Umbilical cord (tissue), 2 donors: ENCODE data around the gene NR0B1. TPM values are rescaled to one million over a fixed set of nuclear protein-coding genes. Genes with fewer than 3 reads are reported as not detected.

ENCODE experiments used
- DNase-seq: peaks from one replicate; pipeline ENCODE4 v3.0.0-alpha.2; 2015; ENCODE audit warnings: low spot score
- total RNA-seq: library from RNA; depleted of rRNA; stranded (reverse); fragments of >200 nt; gene quantifications from one replicate; pipeline ENCODE4 v1.2.3, GENCODE V29; 2014; ENCODE audit warnings: low replicate concordance; ENCODE audit not compliant: insufficient read depth

Gene NR0B1
- total RNA-seq, 1 donor from 2014 or later: not detected

- DNase-seq: no peak
These were observed 38.6 kb downstream of the NR0B1 start for GRCh38 chrX:30270639-30271038.

DNA sequence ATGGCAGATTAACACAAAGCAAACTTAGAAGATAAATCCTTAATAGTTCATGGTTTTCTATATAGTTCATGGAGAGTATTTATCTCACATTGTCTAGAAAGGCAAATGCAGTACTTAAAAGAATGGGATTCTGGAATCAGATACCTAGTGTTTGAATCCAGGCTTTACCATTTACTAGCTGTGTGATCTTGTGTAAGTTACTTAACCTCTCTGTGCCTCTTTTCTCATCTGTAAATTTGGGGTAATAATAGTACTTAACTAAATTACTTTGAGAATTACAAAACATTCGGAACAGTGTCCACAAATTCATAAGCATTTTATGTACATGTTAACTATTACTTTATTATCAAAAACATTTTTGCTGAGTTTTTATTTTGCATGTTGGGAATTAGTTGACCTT lies 46.4 kb downstream of the NR0B1 start:
- no peak for DNase-seq

GRCh38 chrX:30261012-30261411 lies 48.2 kb downstream of the NR0B1 start:
- DNase-seq: no peak

GRCh38 chrX:30259927-30260326 lies 49.3 kb downstream of the NR0B1 start:
- no peak for DNase-seq

Other genes starting within 250 kb of the NR0B1 start
- not detected for gene MAGEB2, start 93.8 kb downstream of the NR0B1 start, total RNA-seq
- gene MAGEB3, start 78.7 kb downstream of the NR0B1 start, total RNA-seq: not detected
- not detected for gene MAGEB4, start 67.4 kb downstream of the NR0B1 start, total RNA-seq
- 0.96 TPM for gene MAGEB1, start 62.2 kb downstream of the NR0B1 start, total RNA-seq